HG03460 (cell line): ENCODE results near the gene ISOC2.
"Not testable (repeated sequence)": the region's sequence is repeated elsewhere in the genome, so short reads cannot be mapped to it uniquely, and the experiment has no call there.

ENCODE experiments used
- ATAC-seq: cut with Tn5 transposase; IDR thresholded peaks from one replicate; pipeline ENCODE4 v1.9.1; 2021; ENCODE audit not compliant: unreplicated experiment

ISOC2 gene

GRCh38 chr19:55460670-55461258 lies 678 bp downstream of the ISOC2 start:
- no peak for ATAC-seq

GRCh38 chr19:55459950-55460657 lies 1.3 kb downstream of the ISOC2 start:
- ATAC-seq = no peak

- ATAC-seq = no peak
Measured at GRCh38 chr19:55459551-55459949, 1.9 kb downstream of the ISOC2 start.

- no peak for ATAC-seq
Measured at GRCh38 chr19:55457683-55458457, 3.6 kb downstream of the ISOC2 start.

- no peak for ATAC-seq
Measured at GRCh38 chr19:55456347-55456746, 5.1 kb downstream of the ISOC2 start.

GRCh38 chr19:55455576-55456235 lies 5.7 kb downstream of the ISOC2 start:
- no peak for ATAC-seq

GRCh38 chr19:55454787-55455243 lies 6.6 kb downstream of the ISOC2 start:
- ATAC-seq = no peak

GRCh38 chr19:55453511-55454260 lies 7.8 kb downstream of the ISOC2 start:
- ATAC-seq = no peak

- no peak for ATAC-seq
Measured at GRCh38 chr19:55452749-55453346, 8.6 kb downstream of the ISOC2 start.

GRCh38 chr19:55451965-55452748 lies 9.3 kb downstream of the ISOC2 start:
- ATAC-seq = no peak

GRCh38 chr19:55451163-55451964 lies 10.1 kb downstream of the ISOC2 start:
- ATAC-seq = no peak

- no peak for ATAC-seq
Measured at GRCh38 chr19:55449469-55449868, 12.0 kb downstream of the ISOC2 start.

- not testable (repeated sequence) for ATAC-seq
Measured at GRCh38 chr19:55448175-55448490, 13.3 kb downstream of the ISOC2 start.

GRCh38 chr19:55447421-55448174 lies 13.8 kb downstream of the ISOC2 start:
- ATAC-seq = no peak

GRCh38 chr19:55446060-55446459 lies 15.4 kb downstream of the ISOC2 start:
- no peak for ATAC-seq

GRCh38 chr19:55444646-55445045 lies 16.8 kb downstream of the ISOC2 start:
- ATAC-seq = no peak

GRCh38 chr19:55443824-55444480 lies 17.5 kb downstream of the ISOC2 start:
- no peak for ATAC-seq
